ENCODE results near the gene IFIT5.
"Not testable (repeated sequence)": the region's sequence is repeated elsewhere in the genome, so short reads cannot be mapped to it uniquely, and the experiment has no call there.

IFIT5 gene

GRCh38 chr10:89399956-89400355, 14.4 kb upstream of the IFIT5 start:
- H3K4me3 ChIP-seq (ENCODE audit: low read depth, low read length), result no peak overlapping the region
- no peak for TF ChIP-seq MAX (IDR thresholded peaks at IDR 0.05; ENCODE audit: low read depth, low read length)
- no peak for TF ChIP-seq POLR2A (IDR thresholded peaks at IDR 0.05; ENCODE audit: extremely low read depth, insufficient read length)
- no peak for TF ChIP-seq CTCF (IDR thresholded peaks at IDR 0.05; ENCODE audit: low read depth, low read length)
- TF ChIP-seq MYC (IDR thresholded peaks at IDR 0.05; ENCODE audit: low read depth, low read length), result no peak
- DNase-seq (ENCODE audit: low read depth), result no peak

GRCh38 chr10:89403043-89403442, 11.3 kb upstream of the IFIT5 start:
- H3K4me3 ChIP-seq (ENCODE audit: low read depth, low read length), result no peak overlapping the region
- TF ChIP-seq MYC (IDR thresholded peaks at IDR 0.05; ENCODE audit: low read depth, low read length), result no peak
- no peak for TF ChIP-seq POLR2A (IDR thresholded peaks at IDR 0.05; ENCODE audit: extremely low read depth, insufficient read length)
- TF ChIP-seq CTCF (IDR thresholded peaks at IDR 0.05; ENCODE audit: low read depth, low read length), result no peak
- no peak for DNase-seq (ENCODE audit: low read depth)

GRCh38 chr10:89404104-89405047, 10.0 kb upstream of the IFIT5 start:
- H3K4me3 ChIP-seq (ENCODE audit: low read depth, low read length), result no peak overlapping the region
- TF ChIP-seq CTCF (IDR thresholded peaks at IDR 0.05; ENCODE audit: low read depth, low read length), result no peak
- TF ChIP-seq MYC (IDR thresholded peaks at IDR 0.05; ENCODE audit: low read depth, low read length), result no peak
- no peak for TF ChIP-seq MAX (IDR thresholded peaks at IDR 0.05; ENCODE audit: low read depth, low read length)
- no peak for TF ChIP-seq POLR2A (IDR thresholded peaks at IDR 0.05; ENCODE audit: extremely low read depth, insufficient read length)
- no peak for DNase-seq (ENCODE audit: low read depth)

GRCh38 chr10:89406178-89406577, 8.2 kb upstream of the IFIT5 start:
- not testable (repeated sequence) for DNase-seq (ENCODE audit: low read depth); H3K4me3 ChIP-seq (ENCODE audit: low read depth, low read length)

- not testable (repeated sequence) for H3K4me3 ChIP-seq (ENCODE audit: low read depth, low read length); DNase-seq (ENCODE audit: low read depth)
These were observed 6.6 kb upstream of the IFIT5 start for GRCh38 chr10:89407792-89408191.

- H3K4me3 ChIP-seq (ENCODE audit: low read depth, low read length); DNase-seq (ENCODE audit: low read depth): not testable (repeated sequence)
These were observed 5.1 kb upstream of the IFIT5 start for GRCh38 chr10:89409282-89409681.

- not testable (repeated sequence) for DNase-seq (ENCODE audit: low read depth)
These were observed 3.8 kb upstream of the IFIT5 start for GRCh38 chr10:89410551-89410950.

GRCh38 chr10:89411135-89411534, 3.2 kb upstream of the IFIT5 start:
- DNase-seq (ENCODE audit: low read depth), result not testable (repeated sequence)

More at GRCh38 chr10:89410551-89410950, 3.8 kb upstream of the IFIT5 start:
- not testable (repeated sequence) for H3K4me3 ChIP-seq (ENCODE audit: low read depth, low read length)

GRCh38 chr10:89412276-89412675, 2.1 kb upstream of the IFIT5 start:
- DNase-seq (ENCODE audit: low read depth); H3K4me3 ChIP-seq (ENCODE audit: low read depth, low read length): not testable (repeated sequence)

More at GRCh38 chr10:89411135-89411534, 3.2 kb upstream of the IFIT5 start:
- H3K4me3 ChIP-seq (ENCODE audit: low read depth, low read length), result not testable (repeated sequence)
